ENCODE measurements around the gene UBE2Z.

GRCh38 chr17:48907713-48908046 is 527 bp upstream of the UBE2Z start:
- TF ChIP-seq CTCF (IDR thresholded peaks at IDR 0.05 in 8 of 11, conservative IDR thresholded peaks at IDR 0.05 in 3 of 11), result no peak
- no peak for TF ChIP-seq POLR2AphosphoS5 (IDR thresholded peaks at IDR 0.05)
- TF ChIP-seq POLR2A (IDR thresholded peaks at IDR 0.05), result no peak

All from spleen (tissue), 7 donors.